ENCODE results near the gene PTGFRN. TPM values are rescaled to one million over a fixed set of nuclear protein-coding genes. Genes with fewer than 3 reads are reported as not detected.
"Not testable (repeated sequence)": the region's sequence is repeated elsewhere in the genome, so short reads cannot be mapped to it uniquely, and the experiment has no call there.

PTGFRN gene
- total RNA-seq, 1 donor from 2014 or later, result 112 TPM

GRCh38 chr1:116916533-116917445, 7.1 kb downstream of the PTGFRN start:
- DNase-seq, result no peak

DNA sequence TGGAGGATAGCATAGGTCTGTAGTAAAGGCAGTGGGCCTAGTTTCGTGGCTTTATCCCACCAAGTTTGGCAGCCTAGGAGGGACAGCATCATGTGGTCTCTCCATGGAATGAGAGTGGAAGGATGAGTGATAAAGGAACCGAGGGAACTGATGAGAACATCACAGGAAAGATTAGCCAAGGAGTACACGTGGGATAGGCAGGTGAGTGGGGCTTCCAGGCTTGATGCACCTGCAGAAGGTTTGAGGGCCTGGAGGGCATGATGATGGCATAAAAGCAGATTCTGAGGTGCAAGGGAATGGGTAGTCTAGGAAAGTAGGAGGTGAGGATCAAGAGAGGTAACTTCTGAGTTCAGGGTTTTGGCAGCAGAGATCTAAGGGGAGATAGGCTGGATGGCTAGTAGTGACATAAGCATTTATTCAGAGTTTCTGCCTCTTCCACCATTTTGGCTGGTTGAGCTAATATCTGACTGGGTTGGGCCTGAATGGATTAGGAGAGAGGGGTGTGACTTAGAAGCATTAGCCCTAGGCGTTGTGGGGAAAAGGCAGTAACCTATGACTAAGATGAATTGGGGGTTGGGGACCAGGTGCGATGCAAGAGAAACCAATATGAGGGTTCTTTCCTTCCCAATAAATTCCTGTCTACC, 9.1 kb downstream of the PTGFRN start:
- DNase-seq, result no peak

DNA sequence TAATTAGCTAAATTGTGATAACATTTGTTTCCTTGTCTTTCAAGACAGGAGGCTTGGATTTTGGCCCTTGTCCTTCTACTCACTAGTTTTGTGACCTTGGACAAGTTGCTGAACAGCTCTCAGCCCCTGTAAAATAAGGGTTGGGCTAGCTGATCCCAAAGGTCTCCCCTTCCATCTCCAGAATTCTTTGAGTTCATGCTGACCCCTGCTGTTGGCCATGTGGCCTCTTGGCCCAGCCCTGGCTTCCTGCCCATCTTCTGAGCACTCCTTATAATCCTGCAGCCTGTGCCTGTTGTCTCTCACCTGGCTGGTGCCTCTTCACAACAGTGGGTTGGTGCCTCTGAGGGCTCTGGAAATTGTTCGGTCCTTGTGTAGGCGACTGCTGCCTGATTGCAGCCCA, 10.1 kb downstream of the PTGFRN start:
- no peak for DNase-seq

DNA sequence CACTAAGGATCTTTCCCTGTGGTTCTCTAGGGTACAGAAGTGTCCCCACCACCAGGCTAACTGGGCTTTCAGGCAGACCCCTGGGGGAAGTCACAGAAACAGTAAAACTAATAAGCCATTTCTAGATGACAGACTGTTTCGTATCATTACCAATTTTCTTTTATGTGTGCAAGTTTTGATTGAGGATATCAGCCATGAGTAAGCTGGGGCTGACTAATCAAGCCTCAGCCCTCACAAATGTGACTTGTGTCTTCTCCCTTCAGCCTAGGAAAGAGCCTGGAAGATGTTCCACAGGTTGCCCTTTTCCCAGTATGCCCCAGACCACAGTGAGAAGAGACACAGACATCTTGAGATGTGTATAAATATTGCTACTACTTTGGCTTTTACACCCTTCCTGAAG, 10.5 kb downstream of the PTGFRN start:
- no peak for DNase-seq

- DNase-seq, result no peak
Observed at GRCh38 chr1:116921301-116921885, 11.7 kb downstream of the PTGFRN start.

DNA sequence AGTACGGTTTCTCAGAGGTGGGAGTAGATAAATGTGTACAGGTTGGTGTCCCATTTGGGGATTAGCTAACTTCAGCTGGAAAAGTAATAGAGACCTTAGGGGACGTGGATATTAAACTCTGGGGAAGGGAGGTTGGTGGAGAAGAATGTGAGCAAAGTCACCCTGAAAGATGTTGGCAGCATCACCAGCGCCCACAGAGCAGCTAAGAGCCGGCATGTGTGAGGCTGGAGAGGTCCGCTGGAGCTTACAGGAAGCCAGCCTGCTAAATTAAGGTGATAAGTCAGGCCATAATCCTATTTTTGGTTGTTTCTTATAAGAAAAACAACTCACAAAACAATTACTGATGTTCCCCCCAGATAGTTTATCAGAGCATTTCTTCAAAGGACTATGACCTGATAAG, 12.2 kb downstream of the PTGFRN start:
- no peak for DNase-seq

DNA sequence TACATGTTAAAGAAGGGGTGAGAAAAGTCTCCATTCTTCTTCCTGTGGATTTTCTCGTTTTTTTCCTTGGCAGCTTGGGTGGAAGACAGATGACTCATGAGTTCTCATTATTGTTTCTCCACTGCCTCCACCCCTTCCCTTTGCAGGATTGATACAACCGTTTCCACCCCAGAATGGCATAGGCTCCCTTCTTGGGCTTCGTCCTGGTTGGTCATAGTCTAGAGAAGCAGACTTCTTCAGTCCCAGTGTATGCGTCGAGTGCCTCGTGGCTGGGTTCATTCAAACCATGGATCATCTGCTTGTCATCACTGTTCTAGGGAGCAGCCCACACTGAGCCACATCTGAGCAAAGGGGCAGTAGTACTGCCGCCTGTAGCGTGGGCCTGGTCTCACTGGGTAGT, 13.7 kb downstream of the PTGFRN start:
- no peak for DNase-seq

GRCh38 chr1:116927049-116927798, 17.5 kb downstream of the PTGFRN start:
- no peak for DNase-seq

- no peak for DNase-seq
Observed at GRCh38 chr1:116929961-116930592, 20.4 kb downstream of the PTGFRN start.

DNA sequence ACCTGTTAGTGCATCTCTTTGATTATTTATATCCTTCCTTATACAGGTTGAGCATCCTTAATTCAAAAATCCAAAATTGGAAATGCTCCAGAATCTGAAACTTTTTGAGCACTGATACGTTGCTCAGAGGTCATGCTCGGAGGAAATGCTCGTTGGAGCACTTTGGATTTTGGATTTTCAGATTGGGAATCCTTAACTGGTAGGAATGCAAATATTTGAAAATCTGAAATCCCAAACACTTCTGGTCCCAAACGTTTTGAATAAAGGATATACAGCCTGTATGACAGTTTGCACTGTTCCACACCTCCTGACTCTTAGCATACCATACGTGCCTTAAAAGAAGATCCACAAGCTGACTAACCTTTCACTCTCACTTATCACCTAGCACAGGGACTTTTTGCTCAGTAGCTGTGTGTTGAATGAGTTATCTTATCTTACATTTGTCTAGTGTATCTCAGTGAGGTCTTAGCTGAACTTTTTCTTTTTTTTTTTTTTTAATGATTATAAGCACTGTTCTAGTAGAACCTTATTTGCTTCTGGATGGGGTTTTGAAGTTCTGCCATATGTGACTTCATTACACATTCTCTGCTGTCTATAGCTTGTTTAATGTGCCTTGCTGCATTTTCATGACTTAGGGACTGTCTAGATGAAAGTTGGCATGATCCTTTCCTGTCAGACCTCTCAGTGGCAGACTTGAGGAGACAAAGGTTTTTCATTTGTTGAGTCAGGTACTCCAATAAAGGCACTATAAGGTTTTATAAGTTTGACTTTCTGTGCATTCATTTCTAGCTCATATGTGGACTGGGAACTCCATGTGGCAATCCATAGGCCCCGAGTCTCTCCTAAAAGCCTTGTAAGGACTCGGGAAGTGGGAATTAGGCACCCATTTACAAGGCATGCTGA, 21.6 kb downstream of the PTGFRN start:
- DNase-seq, result no peak

DNA sequence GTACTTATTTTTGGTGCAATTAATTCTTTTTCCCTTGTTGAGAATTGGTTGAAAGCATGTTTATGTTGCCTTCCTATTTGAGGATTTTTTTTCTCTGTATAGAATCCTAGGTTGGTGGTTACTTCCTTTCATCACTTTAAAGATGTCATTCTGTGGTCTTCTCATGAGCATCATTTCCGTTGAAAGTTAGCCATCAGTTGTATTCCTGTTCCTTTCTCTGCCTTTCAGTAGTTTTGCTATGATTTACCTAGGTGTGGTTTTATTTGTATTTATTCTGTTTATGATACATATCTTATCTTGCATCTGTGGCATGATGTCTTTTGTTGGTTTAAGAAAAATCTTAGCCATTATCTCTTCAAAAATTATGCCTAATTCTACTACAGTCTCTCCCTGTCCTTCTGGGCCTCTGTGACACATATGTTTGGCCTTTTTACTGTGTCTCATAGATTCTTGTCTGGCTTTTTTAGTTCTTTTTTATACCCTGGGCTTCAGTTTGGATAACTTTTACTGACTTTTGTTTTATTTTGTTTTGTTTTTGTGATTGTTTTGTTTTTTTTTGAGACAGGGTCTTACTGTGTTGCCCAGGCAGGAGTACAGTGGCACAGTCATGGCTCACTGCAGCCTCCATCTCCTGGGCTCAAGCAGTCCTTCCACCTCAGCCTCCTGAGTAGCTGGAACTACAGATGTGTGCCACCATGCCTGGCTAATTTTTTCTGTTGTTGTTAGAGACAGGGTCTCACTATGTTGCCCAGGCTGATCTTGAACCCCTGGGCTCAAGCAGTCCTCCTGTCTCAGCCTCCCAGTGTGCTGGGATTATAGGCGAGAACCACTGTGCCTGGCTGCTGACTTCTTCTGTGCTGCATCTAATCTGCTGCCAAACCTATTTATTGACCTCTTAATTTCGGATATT, 24.1 kb downstream of the PTGFRN start:
- DNase-seq, result no peak

- DNase-seq, result no peak
Observed at GRCh38 chr1:116934586-116935207, 25.0 kb downstream of the PTGFRN start.

DNA sequence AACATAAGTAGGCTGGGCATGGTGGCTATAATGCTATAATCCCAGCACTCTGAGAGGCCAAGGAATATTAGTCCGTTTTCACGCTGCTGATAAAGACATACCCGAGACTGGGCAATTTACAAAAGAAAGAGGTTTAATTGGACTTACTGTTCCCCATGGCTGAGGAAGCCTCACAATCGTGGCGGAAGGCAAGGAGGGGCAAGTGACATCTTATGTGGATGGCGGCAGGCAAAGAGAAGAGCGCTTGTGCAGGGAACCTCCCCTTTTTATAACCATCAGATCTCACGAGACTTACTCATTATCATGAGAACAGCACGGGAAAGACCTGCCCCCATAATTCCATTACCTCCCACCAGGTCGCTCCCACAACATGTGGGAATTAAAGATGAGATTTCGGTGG, 28.5 kb downstream of the PTGFRN start:
- DNase-seq, result no peak

DNA sequence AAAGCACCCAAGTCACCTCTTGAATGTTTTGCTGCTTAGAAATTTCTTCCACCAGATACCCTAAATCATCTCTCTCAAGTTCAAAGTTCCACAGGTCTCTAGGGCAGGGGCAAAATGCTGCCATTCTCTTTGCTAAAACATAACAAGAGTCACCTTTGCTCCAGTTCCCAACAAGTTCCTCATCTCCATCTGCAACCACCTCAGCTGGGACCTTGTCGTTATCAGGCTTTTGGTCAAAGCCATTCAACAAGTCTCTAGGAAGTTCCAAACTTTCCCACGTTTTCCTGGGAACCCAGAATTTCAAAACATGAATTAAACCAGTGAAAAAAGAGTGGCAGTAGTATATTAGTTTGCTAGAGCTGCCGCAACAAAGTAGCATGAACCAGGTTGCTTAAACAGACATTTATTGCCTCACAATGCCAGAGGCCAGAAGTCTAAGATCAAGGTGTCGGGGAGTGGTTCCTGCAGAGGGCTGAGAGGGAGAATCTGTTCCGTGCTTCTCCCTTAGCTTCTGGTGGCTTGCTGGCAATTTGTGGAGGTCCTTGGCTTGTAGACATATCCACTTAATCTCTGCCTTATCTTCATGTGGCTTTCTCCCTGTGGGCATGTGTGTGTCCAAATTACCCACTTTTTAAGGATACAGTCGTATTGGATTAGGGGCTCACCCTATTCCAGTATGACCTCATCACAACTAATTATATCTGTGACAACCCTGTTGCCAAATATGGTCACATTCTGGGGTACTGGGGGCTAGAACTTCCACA, 30.2 kb downstream of the PTGFRN start:
- DNase-seq, result not testable (repeated sequence)

DNA sequence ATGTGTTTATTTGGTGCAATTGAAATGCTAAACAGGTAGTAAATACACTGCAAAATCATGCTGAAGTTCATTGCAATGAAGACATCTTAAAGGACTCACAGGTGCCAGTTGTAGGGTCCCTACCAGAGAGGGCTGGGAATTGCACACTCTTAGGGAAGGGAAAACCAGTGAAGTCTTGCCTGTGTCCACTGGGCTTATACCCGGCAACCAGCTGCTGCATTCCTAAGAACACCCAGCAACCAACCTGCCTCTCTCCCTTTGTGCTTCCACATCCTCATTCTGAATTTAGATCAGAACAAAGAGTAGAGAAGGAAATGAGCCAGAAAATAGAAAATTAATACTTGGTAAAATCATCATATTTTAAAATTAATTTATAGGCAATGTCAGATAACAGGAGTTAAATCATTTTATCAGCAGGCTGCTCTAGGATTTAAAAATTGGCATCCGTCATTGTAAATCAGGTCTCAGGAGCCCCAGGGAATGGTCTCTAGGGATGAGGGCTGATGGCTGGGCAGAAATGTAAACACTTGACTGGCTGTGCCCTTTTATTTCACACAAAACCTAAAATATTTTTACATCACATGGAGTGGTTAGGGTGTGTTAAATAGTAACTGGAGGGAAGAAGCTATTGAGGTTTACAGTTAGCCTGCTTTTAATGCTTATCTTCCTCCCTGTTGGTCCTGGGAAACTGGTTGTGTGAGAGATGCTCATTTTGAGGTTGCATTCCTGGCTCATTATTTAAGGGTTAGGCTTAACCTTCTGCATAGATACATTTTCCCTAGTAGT, 31.3 kb downstream of the PTGFRN start:
- no peak for DNase-seq

GRCh38 chr1:116941670-116942069, 32.0 kb downstream of the PTGFRN start:
- no peak for DNase-seq

DNA sequence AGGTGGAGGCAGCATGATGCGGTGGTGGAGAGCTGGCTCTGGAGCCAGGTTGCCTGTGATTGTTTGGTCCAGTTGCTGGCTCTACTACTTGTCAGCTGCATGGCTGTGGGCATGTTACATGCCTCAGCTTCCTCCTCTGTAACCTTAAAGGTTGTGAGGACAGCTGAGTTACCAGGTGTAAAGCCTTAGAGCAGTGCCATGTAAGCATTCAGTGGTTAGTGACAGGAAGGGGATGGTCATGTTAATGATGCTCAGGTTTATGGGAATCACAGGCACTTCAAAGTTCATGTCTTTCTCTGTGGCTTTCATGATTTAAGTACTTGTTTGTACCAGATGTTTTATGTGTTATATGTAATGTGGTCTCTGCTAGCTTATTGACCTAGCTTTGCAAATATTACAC, 32.6 kb downstream of the PTGFRN start:
- DNase-seq, result no peak

DNA sequence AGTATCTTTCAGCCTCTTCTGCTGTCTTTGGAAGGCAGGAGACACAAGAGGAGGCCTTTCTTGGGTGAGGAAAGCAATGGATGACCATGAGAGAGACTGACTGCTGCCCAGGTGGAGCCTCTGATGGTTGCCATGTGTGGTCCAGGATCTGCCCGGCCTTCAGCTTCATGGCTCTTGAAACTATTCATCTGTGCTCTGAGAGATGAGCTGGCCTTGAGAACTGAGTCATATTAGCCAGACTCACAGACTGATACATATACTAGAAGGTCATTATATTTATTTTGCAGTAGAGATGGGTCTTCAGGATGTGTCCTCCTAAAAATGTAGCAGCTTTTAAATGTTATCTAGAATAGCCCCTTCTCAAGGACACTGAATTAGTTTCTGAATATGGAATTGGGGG, 33.7 kb downstream of the PTGFRN start:
- no peak for DNase-seq

All from tongue (tissue), 2 donors.